ENCODE measurements around the gene MATN1. TPM values are rescaled to one million over a fixed set of nuclear protein-coding genes. Genes with fewer than 3 reads are reported as not detected.
A peak's percentile ranks its signal among the peaks of the same experiment; 100 is the strongest.

The MATN1 gene
- total and polyA plus RNA-seq, 4 donors = 0.19 TPM; not detected in 3

- no peaks in the 10 kb centered on the region for H3K9me3 ChIP-seq (ENCODE audit: control insufficient read depth in 4 of 4, low read length in 3 of 4)
- 63% methylated on average over 14 of the region's 14 CpGs for WGBS
- no peaks in the 10 kb centered on the region for H3K36me3 ChIP-seq (ENCODE audit: control insufficient read depth in 4 of 4, insufficient read depth in 3 of 4, low read depth in 1 of 4, low read length in 3 of 4)
- no peak for TF ChIP-seq FOXA1 (IDR thresholded peaks at IDR 0.05)
- peak; percentile 31 for TF ChIP-seq SP1 (IDR thresholded peaks at IDR 0.05)
- no peak for TF ChIP-seq CTCF (IDR thresholded peaks at IDR 0.05; ENCODE audit: low read depth, low read length, missing input control)
- no peak for TF ChIP-seq RXRA (IDR thresholded peaks at IDR 0.05)
- TF ChIP-seq HNF4A (conservative IDR thresholded peaks at IDR 0.05) = peak; percentile 51 to 67
- peak; percentile 9 for TF ChIP-seq HNF4G (IDR thresholded peaks at IDR 0.05)
- no peak for TF ChIP-seq JUND (IDR thresholded peaks at IDR 0.05)
- no peak for DNase-seq (ENCODE audit: low spot score)
- H3K4me1 ChIP-seq (ENCODE audit: control insufficient read depth in 4 of 4, insufficient read depth in 4 of 4, low read length in 3 of 4) = peaks cover 0 to 8% (median 5%) of the 10 kb centered on the region in 4 donors
- no peak overlapping the region for H3K9ac ChIP-seq (ENCODE audit: low read depth in 1 of 2, low read length in 2 of 2)
- H3K27ac ChIP-seq (ENCODE audit: low read depth in 1 of 2, low read length in 2 of 2) = peak overlapping the region in 1 of 2 donors; percentile 35
- H3K4me3 ChIP-seq (ENCODE audit: low read depth in 1 of 3, low read length in 3 of 3) = no peak overlapping the region
- H3K27me3 ChIP-seq (ENCODE audit: control insufficient read depth in 4 of 4, insufficient read depth in 4 of 4, low read length in 3 of 4) = no peaks in the 10 kb centered on the region
Measured at GRCh38 chr1:30745156-30745833, 21.9 kb upstream of the MATN1 start.

- TF ChIP-seq HNF4G (IDR thresholded peaks at IDR 0.05) (no peak), RAD21 (IDR thresholded peaks at IDR 0.05) (no peak), FOXA1 (IDR thresholded peaks at IDR 0.05) (no peak)
- H3K36me3 ChIP-seq (ENCODE audit: control insufficient read depth in 4 of 4, insufficient read depth in 3 of 4, low read depth in 1 of 4, low read length in 3 of 4) = no peaks in the 10 kb centered on the region
- no peak overlapping the region for H3K4me3 ChIP-seq (ENCODE audit: low read depth in 1 of 3, low read length in 3 of 3)
- DNase-seq (ENCODE audit: low spot score) = no peak
- H3K9me3 ChIP-seq (ENCODE audit: control insufficient read depth in 4 of 4, low read length in 3 of 4) = no peaks in the 10 kb centered on the region
- peaks cover 0 to 8% (median 5%) of the 10 kb centered on the region in 4 donors for H3K4me1 ChIP-seq (ENCODE audit: control insufficient read depth in 4 of 4, insufficient read depth in 4 of 4, low read length in 3 of 4)
- WGBS = 79% methylated on average over 7 of the region's 7 CpGs
- peak overlapping the region in 1 of 2 donors; percentile 21 for H3K27ac ChIP-seq (ENCODE audit: low read depth in 1 of 2, low read length in 2 of 2)
- H3K27me3 ChIP-seq (ENCODE audit: control insufficient read depth in 4 of 4, insufficient read depth in 4 of 4, low read length in 3 of 4) = no peaks in the 10 kb centered on the region
- H3K9ac ChIP-seq (ENCODE audit: low read depth in 1 of 2, low read length in 2 of 2) = peak overlapping the region in 1 of 2 donors; percentile 7
Measured at GRCh38 chr1:30744060-30744756, 20.8 kb upstream of the MATN1 start.

- Histone ChIP-seq H3K9ac (ENCODE audit: low read depth in 1 of 2, low read length in 2 of 2) (no peak overlapping the region), H3K4me3 (ENCODE audit: low read depth in 1 of 3, low read length in 3 of 3) (no peak overlapping the region), H3K4me1 (ENCODE audit: control insufficient read depth in 4 of 4, insufficient read depth in 4 of 4, low read length in 3 of 4) (peaks cover 0 to 8% (median 5%) of the 10 kb centered on the region in 4 donors), H3K36me3 (ENCODE audit: control insufficient read depth in 4 of 4, insufficient read depth in 3 of 4, low read depth in 1 of 4, low read length in 3 of 4) (peaks cover 0 to 3% (median 2%) of the 10 kb centered on the region in 4 donors), H3K9me3 (ENCODE audit: control insufficient read depth in 4 of 4, low read length in 3 of 4) (no peaks in the 10 kb centered on the region), H3K27me3 (ENCODE audit: control insufficient read depth in 4 of 4, insufficient read depth in 4 of 4, low read length in 3 of 4) (no peaks in the 10 kb centered on the region), H3K27ac (ENCODE audit: low read depth in 1 of 2, low read length in 2 of 2) (peak overlapping the region in 1 of 2 donors; percentile 21)
- DNase-seq (ENCODE audit: low spot score) = no peak
- 69% methylated on average over 4 of the region's 4 CpGs for WGBS
- TF ChIP-seq FOXA2 (IDR thresholded peaks at IDR 0.05) = no peak
- TF ChIP-seq RAD21 (IDR thresholded peaks at IDR 0.05) = no peak
- no peak for TF ChIP-seq TAF1 (conservative IDR thresholded peaks at IDR 0.05)
- TF ChIP-seq REST (IDR thresholded peaks at IDR 0.05) = no peak
- no peak for TF ChIP-seq EGR1 (IDR thresholded peaks at IDR 0.05; ENCODE audit: low read depth in 2 of 2)
- TF ChIP-seq HNF4G (IDR thresholded peaks at IDR 0.05) = no peak
- TF ChIP-seq ATF3 (IDR thresholded peaks at IDR 0.05) = no peak
- no peak for TF ChIP-seq NR2F2 (IDR thresholded peaks at IDR 0.05)
- TF ChIP-seq ZBTB33 (IDR thresholded peaks at IDR 0.05) = no peak
- no peak for TF ChIP-seq SP1 (IDR thresholded peaks at IDR 0.05)
- TF ChIP-seq RXRA (IDR thresholded peaks at IDR 0.05) = no peak
- no peak for TF ChIP-seq FOXA1 (IDR thresholded peaks at IDR 0.05)
- TF ChIP-seq JUND (IDR thresholded peaks at IDR 0.05) = no peak
- TF ChIP-seq MAX (IDR thresholded peaks at IDR 0.05) = no peak
- no peak for TF ChIP-seq GABPA (IDR thresholded peaks at IDR 0.05 in 1 of 2, conservative IDR thresholded peaks at IDR 0.05 in 1 of 2)
- TF ChIP-seq YY1 (IDR thresholded peaks at IDR 0.05) = no peak
- TF ChIP-seq HNF4A (conservative IDR thresholded peaks at IDR 0.05) = no peak
Measured at GRCh38 chr1:30743584-30744059, 20.2 kb upstream of the MATN1 start.
